Parathyroid adenoma (tissue), 2 donors: ENCODE data around the gene TRIM29.

Experiments
- H2AFZ ChIP-seq: fragments of 300-600 bp; sonication (generic); one replicate; pipeline ENCODE4 v1.7.0; 2017; ENCODE audit warnings: antibody characterized with exemption, mild to moderate bottlenecking
- H3K27ac ChIP-seq: fragments of 300-600 bp; sonication (generic); one replicate; pipeline ENCODE4 v1.7.0; 2017
- H3K27me3 ChIP-seq: fragments of 300-600 bp; sonication (generic); one replicate; pipeline ENCODE4 v1.7.0; 2017; ENCODE audit warnings: low read length; ENCODE audit not compliant: control insufficient read depth, insufficient read depth
- H3K36me3 ChIP-seq: fragments of 300-600 bp; sonication (generic); one replicate; pipeline ENCODE4 v1.7.0; 2017; ENCODE audit warnings: low read length; ENCODE audit not compliant: control insufficient read depth, insufficient read depth
- H3K4me1 ChIP-seq: fragments of 300-600 bp; sonication (generic); one replicate; pipeline ENCODE4 v1.7.0; 2017; ENCODE audit warnings: control low read depth
- H3K4me2 ChIP-seq: fragments of 300-600 bp; sonication (generic); one replicate; pipeline ENCODE4 v1.7.0; 2017; ENCODE audit warnings: low read length
- H3K4me3 ChIP-seq: fragments of 300-600 bp; sonication (generic); one replicate; pipeline ENCODE4 v1.7.0; 2017; ENCODE audit warnings: low read depth, low read length
- H3K79me2 ChIP-seq: fragments of 300-600 bp; sonication (generic); one replicate; pipeline ENCODE4 v1.7.0; 2017; ENCODE audit warnings: control low read depth
- H3K9ac ChIP-seq: fragments of 300-600 bp; sonication (generic); one replicate; pipeline ENCODE4 v1.7.0; 2017; ENCODE audit warnings: mild to moderate bottlenecking
- H3K9me3 ChIP-seq: fragments of 300-600 bp; sonication (generic); one replicate; pipeline ENCODE4 v1.7.0; 2017; ENCODE audit warnings: low read length; ENCODE audit not compliant: control insufficient read depth
- TF ChIP-seq, protein P1 (sequence below): fragments of 300-600 bp; sonication (generic); IDR thresholded peaks from one replicate; pipeline ENCODE4 v1.7.0; 2017; ENCODE audit warnings: antibody characterized with exemption, mild to moderate bottlenecking
- donor health status: primary hyperparathyroidism.

TRIM29 gene

GRCh38 chr11:120149246-120149645 lies 11.3 kb upstream of the TRIM29 start:
- Histone ChIP-seq H3K4me1 (no peaks in the 10 kb centered on the region), H3K27me3 (no peaks in the 10 kb centered on the region), H2AFZ (no peak overlapping the region), H3K9me3 (no peaks in the 10 kb centered on the region), H3K36me3 (no peaks in the 10 kb centered on the region), H3K79me2 (no peaks in the 10 kb centered on the region), H3K4me2 (no peak overlapping the region), H3K4me3 (no peak overlapping the region), H3K9ac (no peak overlapping the region), H3K27ac (no peak overlapping the region)
- TF ChIP-seq, protein P1, sequence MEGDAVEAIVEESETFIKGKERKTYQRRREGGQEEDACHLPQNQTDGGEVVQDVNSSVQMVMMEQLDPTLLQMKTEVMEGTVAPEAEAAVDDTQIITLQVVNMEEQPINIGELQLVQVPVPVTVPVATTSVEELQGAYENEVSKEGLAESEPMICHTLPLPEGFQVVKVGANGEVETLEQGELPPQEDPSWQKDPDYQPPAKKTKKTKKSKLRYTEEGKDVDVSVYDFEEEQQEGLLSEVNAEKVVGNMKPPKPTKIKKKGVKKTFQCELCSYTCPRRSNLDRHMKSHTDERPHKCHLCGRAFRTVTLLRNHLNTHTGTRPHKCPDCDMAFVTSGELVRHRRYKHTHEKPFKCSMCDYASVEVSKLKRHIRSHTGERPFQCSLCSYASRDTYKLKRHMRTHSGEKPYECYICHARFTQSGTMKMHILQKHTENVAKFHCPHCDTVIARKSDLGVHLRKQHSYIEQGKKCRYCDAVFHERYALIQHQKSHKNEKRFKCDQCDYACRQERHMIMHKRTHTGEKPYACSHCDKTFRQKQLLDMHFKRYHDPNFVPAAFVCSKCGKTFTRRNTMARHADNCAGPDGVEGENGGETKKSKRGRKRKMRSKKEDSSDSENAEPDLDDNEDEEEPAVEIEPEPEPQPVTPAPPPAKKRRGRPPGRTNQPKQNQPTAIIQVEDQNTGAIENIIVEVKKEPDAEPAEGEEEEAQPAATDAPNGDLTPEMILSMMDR: no peak

GRCh38 chr11:120147950-120148270 lies 10.0 kb upstream of the TRIM29 start:
- H3K4me1 ChIP-seq: no peaks in the 10 kb centered on the region
- TF ChIP-seq, protein P1: no peak
- no peaks in the 10 kb centered on the region for H3K79me2 ChIP-seq
- H2AFZ ChIP-seq: no peak overlapping the region
- no peaks in the 10 kb centered on the region for H3K27me3 ChIP-seq
- no peak overlapping the region for H3K4me3 ChIP-seq
- H3K9ac ChIP-seq: no peak overlapping the region
- H3K36me3 ChIP-seq: no peaks in the 10 kb centered on the region
- H3K9me3 ChIP-seq: no peaks in the 10 kb centered on the region
- no peak overlapping the region for H3K4me2 ChIP-seq
- H3K27ac ChIP-seq: no peak overlapping the region

- Histone ChIP-seq H3K27me3 (no peaks in the 10 kb centered on the region), H3K9me3 (no peaks in the 10 kb centered on the region), H3K4me1 (no peaks in the 10 kb centered on the region), H3K79me2 (no peaks in the 10 kb centered on the region), H3K4me3 (no peak overlapping the region), H3K9ac (no peak overlapping the region), H2AFZ (no peak overlapping the region), H3K36me3 (no peaks in the 10 kb centered on the region), H3K4me2 (no peak overlapping the region), H3K27ac (no peak overlapping the region)
- TF ChIP-seq, protein P1: no peak
Measured at GRCh38 chr11:120147094-120147949, 9.4 kb upstream of the TRIM29 start.

GRCh38 chr11:120146413-120147093 lies 8.6 kb upstream of the TRIM29 start:
- TF ChIP-seq, protein P1: no peak
- Histone ChIP-seq H2AFZ (no peak overlapping the region), H3K9me3 (no peaks in the 10 kb centered on the region), H3K27ac (no peak overlapping the region), H3K4me3 (no peak overlapping the region), H3K9ac (no peak overlapping the region), H3K27me3 (no peaks in the 10 kb centered on the region), H3K79me2 (no peaks in the 10 kb centered on the region), H3K4me2 (no peak overlapping the region), H3K36me3 (no peaks in the 10 kb centered on the region), H3K4me1 (no peaks in the 10 kb centered on the region)
